NCI-H146 (cell line): Measurements from ENCODE around the gene OGN.

ENCODE experiments used
- DNase-seq: peaks from one replicate; lab custom pipeline; 2025; lab: John Stamatoyannopoulos, UW

OGN gene

GRCh38 chr9:92342825-92343488 lies 61.4 kb downstream of the OGN start:
- no peak for DNase-seq

GRCh38 chr9:92341578-92341977 lies 62.8 kb downstream of the OGN start:
- DNase-seq = no peak

GRCh38 chr9:92333282-92333634 lies 71.1 kb downstream of the OGN start:
- DNase-seq = no peak
